Type B pancreatic cell (in vitro differentiated cells): Measurements from ENCODE around the gene SPATA20. TPM values are rescaled to one million over a fixed set of nuclear protein-coding genes. Genes with fewer than 3 reads are reported as not detected.

Experiments used
- DNase-seq: peaks from one replicate; pipeline ENCODE4 v3.0.0; 2021; ENCODE audit warnings: mixed read lengths; ENCODE audit not compliant: unreplicated experiment; ENCODE audit errors: extremely low spot score
- H3K27ac Mint-ChIP-seq: 2 replicates; pipeline ENCODE4 v1.8.0; 2021; ENCODE audit warnings: mild to moderate bottlenecking, mixed read lengths
- H3K27me3 Mint-ChIP-seq: 2 replicates; pipeline ENCODE4 v1.8.0; 2021; ENCODE audit warnings: mixed read lengths
- H3K36me3 Mint-ChIP-seq: 2 replicates; pipeline ENCODE4 v1.8.0; 2021; ENCODE audit warnings: mixed read lengths
- H3K4me1 Mint-ChIP-seq: one replicate; pipeline ENCODE4 v1.8.0; 2021; ENCODE audit warnings: mixed read lengths; ENCODE audit not compliant: unreplicated experiment
- H3K4me3 Mint-ChIP-seq: 2 replicates; pipeline ENCODE4 v1.8.0; 2021; ENCODE audit warnings: mild to moderate bottlenecking, mixed read lengths
- H3K9me3 Mint-ChIP-seq: 2 replicates; pipeline ENCODE4 v1.8.0; 2021; ENCODE audit warnings: mixed read lengths
- CTCF ChIP-seq: fragments of 200-600 bp; sonication (generic); conservative IDR thresholded peaks from 2 replicates; pipeline ENCODE4 v1.5.0; 2021; ENCODE audit warnings: antibody characterized with exemption, mild to moderate bottlenecking
- total RNA-seq: library from RNA; stranded (reverse); gene quantifications from 2 replicates; pipeline ENCODE4 v1.2.1, GENCODE V29; 2021; ENCODE audit warnings: low replicate concordance

The SPATA20 gene
- total RNA-seq, 1 donor from 2014 or later, result 51.3 TPM

- H3K9me3 Mint-ChIP-seq, result no peaks in the 10 kb centered on the region
- H3K4me1 Mint-ChIP-seq, result peaks cover 55% of the 10 kb centered on the region
- no peak for DNase-seq
- TF ChIP-seq CTCF, result no peak
- H3K36me3 Mint-ChIP-seq, result no peaks in the 10 kb centered on the region
- H3K27ac Mint-ChIP-seq, result no peak overlapping the region
- no peak overlapping the region for H3K4me3 Mint-ChIP-seq
- peaks cover 14% of the 10 kb centered on the region for H3K27me3 Mint-ChIP-seq
Measured at GRCh38 chr17:50586421-50587247, 39.7 kb downstream of the SPATA20 start.

DNA sequence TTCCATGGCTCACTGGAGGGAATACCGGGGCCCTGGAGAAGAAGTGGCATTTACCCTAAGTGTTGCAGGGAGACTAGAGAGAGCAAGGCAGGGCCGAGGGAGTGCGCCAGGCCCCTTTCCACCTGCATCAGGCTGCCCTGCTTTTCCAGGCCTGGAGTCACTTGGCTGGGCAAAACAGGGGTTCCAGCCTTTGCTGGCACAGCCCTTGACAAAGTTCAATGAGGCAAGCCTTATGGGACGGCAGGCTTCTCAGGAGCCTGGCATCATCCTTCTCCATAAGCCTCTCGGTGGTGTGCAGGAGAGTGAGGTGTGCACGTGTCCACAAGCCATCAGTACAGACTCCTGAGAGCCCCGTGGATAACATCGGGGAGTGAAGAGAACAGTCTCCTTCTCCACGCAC, 40.6 kb downstream of the SPATA20 start:
- Mint-ChIP-seq H3K27ac (no peak overlapping the region), H3K36me3 (no peaks in the 10 kb centered on the region), H3K4me1 (peaks cover 57% of the 10 kb centered on the region), H3K27me3 (peaks cover 16% of the 10 kb centered on the region), H3K4me3 (no peak overlapping the region), H3K9me3 (no peaks in the 10 kb centered on the region)
- TF ChIP-seq CTCF, result no peak
- DNase-seq, result no peak

- Mint-ChIP-seq H3K27ac (no peak overlapping the region), H3K36me3 (no peaks in the 10 kb centered on the region), H3K4me3 (no peak overlapping the region), H3K9me3 (no peaks in the 10 kb centered on the region), H3K4me1 (peaks cover 53% of the 10 kb centered on the region), H3K27me3 (peaks cover 16% of the 10 kb centered on the region)
- no peak for TF ChIP-seq CTCF
- DNase-seq, result no peak
Measured at GRCh38 chr17:50588391-50589049, 41.5 kb downstream of the SPATA20 start.

- no peaks in the 10 kb centered on the region for H3K9me3 Mint-ChIP-seq
- peaks cover 9% of the 10 kb centered on the region for H3K27me3 Mint-ChIP-seq
- no peak for TF ChIP-seq CTCF
- H3K27ac Mint-ChIP-seq, result no peak overlapping the region
- H3K36me3 Mint-ChIP-seq, result no peaks in the 10 kb centered on the region
- H3K4me1 Mint-ChIP-seq, result peaks cover 48% of the 10 kb centered on the region
- no peak for DNase-seq
- H3K4me3 Mint-ChIP-seq, result peak overlapping the region; percentile 25
Measured at GRCh38 chr17:50589095-50589705, 42.2 kb downstream of the SPATA20 start.

DNA sequence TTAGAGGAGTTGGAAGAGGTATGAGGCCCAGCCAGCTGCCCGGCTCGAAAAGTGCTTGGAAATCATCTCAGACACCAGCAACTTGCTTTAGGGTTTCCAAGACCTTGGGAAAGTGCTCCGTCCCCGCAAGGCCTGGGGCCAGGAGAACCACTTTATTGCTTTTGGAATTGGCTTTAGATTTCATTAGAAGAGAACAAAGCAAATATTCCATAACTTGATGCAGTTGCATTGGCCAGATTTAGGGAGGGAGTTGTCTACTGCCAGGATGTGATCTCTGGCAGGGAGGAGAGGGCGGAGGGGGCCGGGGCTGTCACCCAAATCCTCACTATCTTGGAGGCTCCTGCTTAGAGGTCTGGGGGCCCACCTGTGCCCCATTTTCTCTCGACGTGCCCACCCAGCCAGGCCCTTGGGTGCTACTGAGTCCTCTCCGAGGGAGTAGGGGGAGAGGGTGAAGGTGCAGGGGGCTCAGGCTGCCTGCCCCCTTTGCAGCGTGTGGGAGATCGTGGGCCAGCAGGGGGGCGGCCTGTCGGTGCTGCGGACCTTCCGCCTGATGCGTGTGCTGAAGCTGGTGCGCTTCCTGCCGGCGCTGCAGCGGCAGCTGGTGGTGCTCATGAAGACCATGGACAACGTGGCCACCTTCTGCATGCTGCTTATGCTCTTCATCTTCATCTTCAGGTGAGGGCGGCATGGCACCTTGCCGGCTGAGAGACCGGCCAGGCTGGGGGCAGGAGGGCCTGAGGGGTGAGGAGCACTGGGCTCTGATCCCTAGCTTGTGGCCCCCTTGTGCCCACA, 44.2 kb downstream of the SPATA20 start:
- no peak for DNase-seq
- Mint-ChIP-seq H3K27ac (no peak overlapping the region), H3K27me3 (peaks cover 7% of the 10 kb centered on the region), H3K36me3 (no peaks in the 10 kb centered on the region), H3K9me3 (no peaks in the 10 kb centered on the region), H3K4me3 (no peak overlapping the region), H3K4me1 (peaks cover 36% of the 10 kb centered on the region)
- no peak for TF ChIP-seq CTCF
